ENCODE data around the gene OR10G4. TPM values are rescaled to one million over a fixed set of nuclear protein-coding genes. Genes with fewer than 3 reads are reported as not detected.

Gene OR10G4
- not detected for total RNA-seq
- polyA plus RNA-seq (ENCODE audit: insufficient read length in 6 of 6): not detected
- long read RNA-seq, donor 1: 0 reads
- long read RNA-seq, donor 2: 0 reads
- long read RNA-seq, donor 3: 0 reads
- long read RNA-seq, donor 4: 0 reads
- long read RNA-seq, donor 5: 0 reads
- long read RNA-seq, donor 6: 0 reads
- long read RNA-seq, donor 7: 0 reads
- long read RNA-seq, donor 8: 0 reads
- long read RNA-seq, donor 9: 0 reads
- long read RNA-seq, donor 10: 0 reads
- long read RNA-seq, donor 11: 0 reads
- long read RNA-seq, donor 12: 0 reads

- ATAC-seq (no peak), DNase-seq (no peak)
- Histone ChIP-seq H3K36me3 (no peaks in the 10 kb centered on the region), H3K4me1 (no peaks in the 10 kb centered on the region), H3K27me3 (no peaks in the 10 kb centered on the region), H3K27ac (no peak within 1 kb of the TSS), H3K9me3 (no peaks in the 10 kb centered on the region), H3K4me3 (no peak within 1 kb of the TSS)
- no peak for TF ChIP-seq CTCF (IDR thresholded peaks at IDR 0.05)
- intact Hi-C loops (cut with DNase I): no loop called here
Measured at GRCh38 chr11:124012697-124013096, at the start of gene OR10G4. Gene OR10G4 (plus strand): TSS chr11:124012997. CDS start chr11:124015575, 2,578 bp downstream.

- DNase-seq (no peak), ATAC-seq (no peak)
- H3K36me3 ChIP-seq: no peaks in the 10 kb centered on the region
- intact Hi-C loops (cut with DNase I): no loop called here
- TF ChIP-seq CTCF (IDR thresholded peaks at IDR 0.05): no peak
- H3K27me3 ChIP-seq: no peaks in the 10 kb centered on the region
- no peak overlapping the region for H3K27ac ChIP-seq
- no peaks in the 10 kb centered on the region for H3K4me1 ChIP-seq
- H3K9me3 ChIP-seq: peaks cover 0 to 5% of the 10 kb centered on the region in 2 donors
- no peak overlapping the region for H3K4me3 ChIP-seq
Measured at GRCh38 chr11:123973816-123974215, 39.0 kb upstream of the OR10G4 start.

GRCh38 chr11:123976770-123977560, 35.8 kb upstream of the OR10G4 start:
- intact Hi-C loops (cut with DNase I): no loop called here
- no peaks in the 10 kb centered on the region for H3K9me3 ChIP-seq
- no peaks in the 10 kb centered on the region for H3K36me3 ChIP-seq
- no peak overlapping the region for H3K27ac ChIP-seq
- H3K4me1 ChIP-seq: no peaks in the 10 kb centered on the region
- TF ChIP-seq CTCF (IDR thresholded peaks at IDR 0.05): no peak
- no peaks in the 10 kb centered on the region for H3K27me3 ChIP-seq
- DNase-seq (peak in 1 of 4 donors; percentile 50), ATAC-seq (no peak)
- no peak overlapping the region for H3K4me3 ChIP-seq

GRCh38 chr11:123977731-123978347, 35.0 kb upstream of the OR10G4 start, which contains the start of gene OR10S1:
Gene OR10S1 (minus strand): TSS chr11:123977781. CDS start chr11:123977664, 117 bp downstream.
- H3K27me3 ChIP-seq: no peaks in the 10 kb centered on the region
- DNase-seq (no peak), ATAC-seq (no peak)
- no peak within 1 kb of the TSS for H3K27ac ChIP-seq
- H3K4me3 ChIP-seq: no peak within 1 kb of the TSS
- no peaks in the 10 kb centered on the region for H3K36me3 ChIP-seq
- intact Hi-C loops (cut with DNase I): no loop called here
- TF ChIP-seq CTCF (IDR thresholded peaks at IDR 0.05): no peak
- H3K4me1 ChIP-seq: no peaks in the 10 kb centered on the region
- H3K9me3 ChIP-seq: peaks cover 0 to 3% of the 10 kb centered on the region in 2 donors

- no peak overlapping the region for H3K27ac ChIP-seq
- H3K9me3 ChIP-seq: peaks cover 0 to 5% of the 10 kb centered on the region in 2 donors
- H3K27me3 ChIP-seq: no peaks in the 10 kb centered on the region
- ATAC-seq: no peak
- intact Hi-C loops (cut with DNase I): no loop called here
- no peaks in the 10 kb centered on the region for H3K4me1 ChIP-seq
- TF ChIP-seq CTCF (IDR thresholded peaks at IDR 0.05): no peak
- DNase-seq: peak in 1 of 4 donors; percentile 35
- H3K36me3 ChIP-seq: no peaks in the 10 kb centered on the region
- H3K4me3 ChIP-seq: no peak overlapping the region
Measured at GRCh38 chr11:123979311-123979710, 33.5 kb upstream of the OR10G4 start.

Data from left lung (tissue), 14 donors.